Immature natural killer cell (primary cell): Measurements from ENCODE around the gene HYAL4. TPM values are rescaled to one million over a fixed set of nuclear protein-coding genes. Genes with fewer than 3 reads are reported as not detected.
A peak's percentile ranks its signal among the peaks of the same experiment; 100 is the strongest.
"Not testable (repeated sequence)": the region's sequence is repeated elsewhere in the genome, so short reads cannot be mapped to it uniquely, and the experiment has no call there.

Source experiments
- DNase-seq, 3 donors: peaks; one replicate each; pipeline ENCODE4 v3.0.0; 2022; ENCODE audit warnings: mixed read lengths in 1 of 3
- H3K27ac Mint-ChIP-seq, 6 donors: one replicate each; pipeline ENCODE4 v1.8.0; 2020; ENCODE audit warnings: mixed read lengths in 6 of 6, mild to moderate bottlenecking in 5 of 6, inconsistent platforms in 4 of 6, moderate library complexity in 3 of 6
- H3K27me3 Mint-ChIP-seq, 3 donors: one replicate each; pipeline ENCODE4 v1.8.0; 2020 to 2021; ENCODE audit warnings: low read depth in 3 of 3, mild to moderate bottlenecking in 3 of 3, mixed read lengths in 3 of 3, moderate library complexity in 3 of 3, inconsistent platforms in 1 of 3
- H3K36me3 Mint-ChIP-seq, 3 donors: one replicate each; pipeline ENCODE4 v1.8.0; 2020; ENCODE audit warnings: mixed read lengths in 3 of 3, inconsistent platforms in 2 of 3, mild to moderate bottlenecking in 2 of 3
- H3K4me1 Mint-ChIP-seq, 2 donors: one replicate each; pipeline ENCODE4 v1.8.0; 2020; ENCODE audit warnings: inconsistent platforms in 2 of 2, mild to moderate bottlenecking in 2 of 2, mixed read lengths in 2 of 2, moderate library complexity in 1 of 2
- H3K4me3 Mint-ChIP-seq, 5 donors: one replicate each; pipeline ENCODE4 v1.8.0; 2020; ENCODE audit warnings: mild to moderate bottlenecking in 5 of 5, mixed read lengths in 5 of 5, inconsistent platforms in 3 of 5, moderate library complexity in 3 of 5
- H3K9me3 Mint-ChIP-seq, 6 donors: one replicate each; pipeline ENCODE4 v1.8.0; 2020; ENCODE audit warnings: mild to moderate bottlenecking in 6 of 6, mixed read lengths in 6 of 6, inconsistent platforms in 4 of 6, moderate library complexity in 3 of 6
- polyA plus RNA-seq, 3 donors: library from polyadenylated mRNA; unstranded; fragments of 300-500 nt; fragmentation: Illumina TruSeq; gene quantifications; one replicate each; pipeline ENCODE4 v1.2.3, GENCODE V29; 2021

Gene HYAL4
- polyA plus RNA-seq, 3 donors from 2014 or later, result not detected

GRCh38 chr7:123821320-123821719 lies 23.6 kb upstream of the HYAL4 start:
- Mint-ChIP-seq H3K9me3 (peaks cover 0 to 3% (median 0%) of the 10 kb centered on the region in 6 donors), H3K4me1 (peaks cover 0 to 6% of the 10 kb centered on the region in 2 donors), H3K27me3 (no peaks in the 10 kb centered on the region), H3K27ac (no peak overlapping the region), H3K36me3 (no peaks in the 10 kb centered on the region), H3K4me3 (no peak overlapping the region)
- no peak for DNase-seq

DNA sequence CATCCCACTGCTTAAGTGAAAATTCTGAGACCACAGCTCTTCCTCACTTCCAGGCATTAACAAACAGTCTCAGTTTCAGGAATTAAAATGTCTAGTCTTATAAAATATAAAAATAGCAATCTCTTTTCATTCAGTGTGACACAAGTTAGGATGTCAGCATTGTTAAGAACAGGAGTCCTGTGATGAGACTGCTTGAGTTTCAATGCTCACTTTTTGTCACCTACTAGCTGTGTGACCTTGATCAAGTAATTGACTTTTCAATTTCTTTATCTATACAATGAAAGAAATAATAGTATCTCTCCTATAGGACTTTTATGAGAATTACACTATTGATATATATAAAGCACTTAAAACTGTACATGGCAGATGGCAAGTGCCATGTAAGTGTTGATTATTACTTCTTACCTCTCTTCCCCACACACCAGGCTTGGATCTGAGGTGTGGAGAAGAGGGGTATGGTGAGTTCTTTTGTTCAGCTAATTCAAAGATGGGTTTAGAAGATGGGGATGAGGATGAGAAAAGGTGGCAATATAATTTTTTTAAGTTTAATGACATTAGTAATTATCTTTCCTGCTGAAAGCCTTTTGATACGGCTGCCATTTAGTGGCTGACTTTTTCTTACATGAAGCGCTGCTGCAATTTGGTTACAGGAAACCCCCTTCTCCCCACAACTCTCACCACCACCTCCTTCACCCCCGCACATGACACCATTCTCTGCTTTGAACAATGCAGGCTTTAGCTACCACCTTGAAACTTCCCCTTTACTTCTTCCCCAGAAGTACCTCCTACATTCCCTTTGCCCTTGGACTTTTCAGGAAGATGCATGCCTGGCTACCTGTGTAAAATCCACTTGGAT lies 20.8 kb upstream of the HYAL4 start:
- Mint-ChIP-seq H3K27ac (peak overlapping the region in 2 of 6 donors; percentile 6 to 46), H3K27me3 (peaks cover 2 to 7% (median 4%) of the 10 kb centered on the region in 3 donors), H3K9me3 (peaks cover 0 to 1% (median 0%) of the 10 kb centered on the region in 6 donors), H3K4me3 (no peak overlapping the region), H3K4me1 (peaks cover 0 to 6% of the 10 kb centered on the region in 2 donors), H3K36me3 (no peaks in the 10 kb centered on the region)
- no peak for DNase-seq

GRCh38 chr7:123824754-123825067 lies 20.3 kb upstream of the HYAL4 start:
- DNase-seq, result no peak
- Mint-ChIP-seq H3K9me3 (peaks cover 0 to 1% (median 0%) of the 10 kb centered on the region in 6 donors), H3K36me3 (no peaks in the 10 kb centered on the region), H3K4me3 (no peak overlapping the region), H3K27me3 (peaks cover 2 to 7% (median 4%) of the 10 kb centered on the region in 3 donors), H3K27ac (no peak overlapping the region), H3K4me1 (peaks cover 0 to 6% of the 10 kb centered on the region in 2 donors)

DNA sequence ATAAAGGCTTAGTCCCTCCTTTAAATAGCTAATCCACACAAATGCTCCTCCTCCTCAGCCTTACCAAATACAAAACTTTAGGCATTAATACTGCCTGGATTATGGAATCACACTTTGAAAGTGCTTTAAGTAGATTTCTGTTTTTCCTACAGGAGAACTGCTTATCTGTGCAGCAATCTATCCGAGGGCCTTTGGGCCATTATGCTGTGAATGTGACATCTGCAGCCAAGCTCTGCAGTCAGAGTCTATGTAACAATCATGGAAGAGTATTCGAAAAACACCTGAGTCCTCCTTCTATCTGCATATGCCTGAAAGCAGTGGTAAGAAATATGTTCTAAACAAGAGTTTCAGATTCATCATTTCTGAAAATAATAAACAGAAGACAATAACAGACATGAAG lies 16.2 kb upstream of the HYAL4 start:
- peaks cover 0 to 1% (median 0%) of the 10 kb centered on the region in 6 donors for H3K9me3 Mint-ChIP-seq
- H3K36me3 Mint-ChIP-seq, result no peaks in the 10 kb centered on the region
- no peak overlapping the region for H3K4me3 Mint-ChIP-seq
- H3K4me1 Mint-ChIP-seq, result peaks cover 0 to 6% of the 10 kb centered on the region in 2 donors
- no peak overlapping the region for H3K27ac Mint-ChIP-seq
- DNase-seq, result no peak
- peaks cover 2 to 7% (median 4%) of the 10 kb centered on the region in 3 donors for H3K27me3 Mint-ChIP-seq

DNA sequence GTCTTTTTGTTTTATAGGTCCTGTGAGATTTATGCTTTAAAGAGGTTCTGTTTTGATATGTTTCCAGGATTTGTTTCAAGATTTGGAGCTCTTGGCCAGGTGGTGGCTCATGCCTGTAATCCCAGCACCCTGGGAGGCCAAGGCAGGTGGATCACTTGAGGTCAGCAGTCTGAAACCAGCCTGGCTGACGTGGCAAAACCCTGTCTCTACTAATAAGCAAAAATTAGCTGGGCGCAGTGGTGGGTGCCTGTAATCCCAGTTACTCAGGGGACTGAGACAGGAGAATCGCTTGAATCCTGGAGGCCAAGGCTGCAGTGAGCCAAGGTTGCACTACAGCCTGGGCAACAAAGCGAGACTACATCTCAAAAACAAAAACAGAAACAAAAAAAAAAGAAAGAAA lies 8.3 kb upstream of the HYAL4 start:
- H3K27me3 Mint-ChIP-seq, result peaks cover 0 to 4% (median 2%) of the 10 kb centered on the region in 3 donors
- no peak for DNase-seq
- no peaks in the 10 kb centered on the region for H3K4me1 Mint-ChIP-seq
- no peaks in the 10 kb centered on the region for H3K36me3 Mint-ChIP-seq
- H3K27ac Mint-ChIP-seq, result no peak overlapping the region
- peaks cover 0 to 16% (median 5%) of the 10 kb centered on the region in 6 donors for H3K9me3 Mint-ChIP-seq
- no peak overlapping the region for H3K4me3 Mint-ChIP-seq

DNA sequence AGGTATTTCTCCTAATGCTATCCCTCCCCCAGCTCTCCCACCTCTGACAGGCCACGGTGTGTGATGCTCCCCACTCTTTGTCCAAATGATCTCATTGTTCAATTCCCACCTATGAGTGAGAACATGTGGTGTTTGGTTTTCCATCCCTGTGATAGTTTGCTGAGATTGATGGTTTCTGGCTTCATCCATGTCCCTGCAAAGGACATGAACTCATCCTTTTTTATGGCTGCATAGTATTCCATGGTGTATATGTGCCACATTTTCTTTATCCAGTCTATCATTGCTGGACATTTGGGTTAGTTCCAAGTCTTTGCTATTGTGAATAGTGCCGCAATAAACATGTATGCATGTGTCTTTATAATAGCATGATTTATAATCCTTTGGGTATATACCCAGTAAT lies 5.9 kb upstream of the HYAL4 start:
- not testable (repeated sequence) for H3K27me3 Mint-ChIP-seq, H3K27ac Mint-ChIP-seq, H3K36me3 Mint-ChIP-seq, H3K4me1 Mint-ChIP-seq, DNase-seq, H3K4me3 Mint-ChIP-seq
- H3K9me3 Mint-ChIP-seq, result peaks cover 0 to 17% (median 8%) of the 10 kb centered on the region in 6 donors

GRCh38 chr7:123844142-123844541 lies 827 bp upstream of the HYAL4 start:
- H3K36me3 Mint-ChIP-seq, DNase-seq, H3K4me1 Mint-ChIP-seq, H3K27ac Mint-ChIP-seq, H3K4me3 Mint-ChIP-seq: not testable (repeated sequence)
- Mint-ChIP-seq H3K9me3 (peaks cover 0 to 12% (median 6%) of the 10 kb centered on the region in 6 donors), H3K27me3 (peaks cover 0 to 13% (median 11%) of the 10 kb centered on the region in 3 donors)

GRCh38 chr7:123845823-123846216 lies 851 bp downstream of the HYAL4 start:
- no peak for DNase-seq
- Mint-ChIP-seq H3K27me3 (peaks cover 0 to 13% (median 8%) of the 10 kb centered on the region in 3 donors), H3K36me3 (no peaks in the 10 kb centered on the region), H3K9me3 (peaks cover 0 to 6% (median under 1%) of the 10 kb centered on the region in 6 donors), H3K4me1 (no peaks in the 10 kb centered on the region), H3K4me3 (no peak overlapping the region), H3K27ac (no peak overlapping the region)

DNA sequence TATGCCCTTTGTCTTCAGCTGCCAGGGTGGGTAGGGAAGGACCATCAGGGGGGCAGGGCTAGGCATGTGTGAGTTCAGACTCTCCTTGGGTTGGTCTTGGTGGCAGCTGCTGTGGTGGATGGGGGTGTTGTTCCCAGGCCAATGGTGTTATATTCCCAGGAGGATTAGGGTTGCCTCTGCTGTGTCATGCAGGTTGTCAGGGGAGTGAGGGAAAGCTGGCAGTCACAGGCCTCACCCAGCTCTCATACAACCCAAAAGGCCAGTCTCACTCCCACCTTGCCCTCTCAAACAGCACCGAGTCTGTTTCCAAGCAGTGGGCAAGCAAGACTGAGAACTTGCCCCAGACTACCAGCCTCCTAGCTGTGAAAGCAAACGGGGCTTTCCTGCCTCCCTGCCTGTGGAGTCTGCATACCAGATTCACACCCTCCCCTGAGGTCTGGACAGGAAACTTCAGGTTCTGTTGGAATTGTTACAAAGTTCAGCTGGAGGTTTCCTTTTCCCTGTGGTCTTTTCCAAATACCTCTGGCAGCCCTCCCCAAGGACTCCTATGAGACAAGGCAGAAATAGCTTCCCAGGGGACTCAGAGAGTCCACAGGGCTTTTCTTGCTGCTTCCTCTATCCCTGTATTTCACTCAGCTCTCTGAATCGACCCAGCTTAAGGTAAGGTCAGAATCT lies 1.4 kb downstream of the HYAL4 start:
- DNase-seq, result no peak
- H3K36me3 Mint-ChIP-seq, result no peaks in the 10 kb centered on the region
- H3K9me3 Mint-ChIP-seq, result peaks cover 0 to 6% (median 0%) of the 10 kb centered on the region in 6 donors
- H3K4me3 Mint-ChIP-seq, result no peak overlapping the region
- no peaks in the 10 kb centered on the region for H3K4me1 Mint-ChIP-seq
- H3K27ac Mint-ChIP-seq, result no peak overlapping the region
- H3K27me3 Mint-ChIP-seq, result peaks cover 0 to 13% (median 8%) of the 10 kb centered on the region in 3 donors

- no peaks in the 10 kb centered on the region for H3K36me3 Mint-ChIP-seq
- H3K9me3 Mint-ChIP-seq, result peaks cover 0 to 6% (median 0%) of the 10 kb centered on the region in 6 donors
- no peaks in the 10 kb centered on the region for H3K4me1 Mint-ChIP-seq
- DNase-seq, result no peak
- no peak overlapping the region for H3K27ac Mint-ChIP-seq
- no peak overlapping the region for H3K4me3 Mint-ChIP-seq
- peaks cover 4 to 13% (median 6%) of the 10 kb centered on the region in 3 donors for H3K27me3 Mint-ChIP-seq
Observed at GRCh38 chr7:123847868-123848267, 2.9 kb downstream of the HYAL4 start.

- no peak overlapping the region for H3K27ac Mint-ChIP-seq
- no peaks in the 10 kb centered on the region for H3K4me1 Mint-ChIP-seq
- H3K9me3 Mint-ChIP-seq, result peaks cover 0 to 3% (median 0%) of the 10 kb centered on the region in 6 donors
- no peaks in the 10 kb centered on the region for H3K36me3 Mint-ChIP-seq
- H3K27me3 Mint-ChIP-seq, result peaks cover 4 to 8% (median 6%) of the 10 kb centered on the region in 3 donors
- DNase-seq, result no peak
- no peak overlapping the region for H3K4me3 Mint-ChIP-seq
Observed at GRCh38 chr7:123849855-123850254, 4.9 kb downstream of the HYAL4 start.

- H3K9me3 Mint-ChIP-seq, result peaks cover 0 to 13% (median under 1%) of the 10 kb centered on the region in 6 donors
- H3K27ac Mint-ChIP-seq, H3K27me3 Mint-ChIP-seq, H3K36me3 Mint-ChIP-seq, DNase-seq, H3K4me1 Mint-ChIP-seq, H3K4me3 Mint-ChIP-seq: not testable (repeated sequence)
Observed at GRCh38 chr7:123851404-123851803, 6.4 kb downstream of the HYAL4 start.

DNA sequence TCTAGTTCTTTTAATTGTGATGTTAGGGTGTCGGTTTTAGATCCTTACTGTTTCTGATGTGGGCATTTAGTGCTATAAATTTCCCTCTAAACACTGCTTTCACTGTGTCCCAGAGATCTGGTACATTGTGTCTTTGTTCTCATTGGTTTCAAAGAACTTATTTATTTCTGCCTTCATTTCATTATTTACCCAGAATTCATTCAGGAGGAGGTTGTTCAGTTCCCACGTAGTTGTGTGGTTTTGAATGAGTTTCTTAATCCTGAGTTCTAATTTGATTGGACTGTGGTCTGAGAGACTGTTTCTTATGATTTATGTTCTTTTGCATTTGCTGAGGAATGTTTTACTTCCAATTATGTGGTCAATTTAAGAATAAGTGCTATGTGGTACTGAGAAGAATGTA lies 9.3 kb downstream of the HYAL4 start:
- DNase-seq, H3K4me3 Mint-ChIP-seq, H3K27ac Mint-ChIP-seq, H3K4me1 Mint-ChIP-seq, H3K27me3 Mint-ChIP-seq, H3K36me3 Mint-ChIP-seq: not testable (repeated sequence)
- H3K9me3 Mint-ChIP-seq, result peaks cover 0 to 16% (median under 1%) of the 10 kb centered on the region in 6 donors

GRCh38 chr7:123856428-123856827 lies 11.5 kb downstream of the HYAL4 start:
- H3K36me3 Mint-ChIP-seq, DNase-seq, H3K4me1 Mint-ChIP-seq, H3K27me3 Mint-ChIP-seq, H3K4me3 Mint-ChIP-seq, H3K27ac Mint-ChIP-seq: not testable (repeated sequence)
- peaks cover 0 to 16% (median under 1%) of the 10 kb centered on the region in 6 donors for H3K9me3 Mint-ChIP-seq
